ENCODE measurements around the gene MAGI2. TPM values are rescaled to one million over a fixed set of nuclear protein-coding genes. Genes with fewer than 3 reads are reported as not detected.

MAGI2 gene
- total and polyA plus RNA-seq, 2 of the 13 experiments (the other 11 are each of a cell fraction or from before 2014, with no cell fraction given): 1.5 to 3.8 TPM

- ATAC-seq (no peak), DNase-seq (ENCODE audit: low spot score) (no peak), FAIRE-seq (no peak)
- H2AFZ ChIP-seq (ENCODE audit: low read length): no peak overlapping the region
- no peaks in the 10 kb centered on the region for H3K9me3 ChIP-seq (ENCODE audit: low read length)
- no peak overlapping the region for H3K4me3 ChIP-seq (replicated peaks in 1 of 3; ENCODE audit: insufficient read depth in 1 of 3, low read depth in 2 of 3, low read length in 3 of 3)
- H3K4me2 ChIP-seq (ENCODE audit: low read depth, low read length): no peak overlapping the region
- no TSS peak for BruUV-seq (replicated peaks)
- no peaks in the 10 kb centered on the region for H3K4me1 ChIP-seq (ENCODE audit: insufficient read depth, low read length)
- no peaks in the 10 kb centered on the region for H3K79me2 ChIP-seq (ENCODE audit: insufficient read depth, low read length)
- H3K9ac ChIP-seq (ENCODE audit: insufficient read depth, low read depth, low read length): no peak overlapping the region
- H3K27ac ChIP-seq (ENCODE audit: extremely low read length, insufficient read depth, low read length): no peak overlapping the region
- WGBS (ENCODE audit: low lambda C conversion rate): 17% methylated on average over 2 of the region's 2 CpGs
- intact Hi-C loops (cut with micrococcal nuclease; ENCODE audit: unreplicated experiment): loop anchor here (10.0 kb wide), 1 partner anchor 172 kb away; no protein-coding TSS in a partner anchor
- no peaks in the 10 kb centered on the region for H4K20me1 ChIP-seq (ENCODE audit: insufficient read depth, low read length)
- TF ChIP-seq ZNF782 (CRISPR knock-in tag; IDR thresholded peaks at IDR 0.05; ENCODE audit: borderline replicate concordance): no peak
- no peak for TF ChIP-seq CREB1 (IDR thresholded peaks at IDR 0.05)
- no peak for TF ChIP-seq CREB1 (CRISPR knock-in tag; IDR thresholded peaks at IDR 0.05)
- TF ChIP-seq, protein P1, sequence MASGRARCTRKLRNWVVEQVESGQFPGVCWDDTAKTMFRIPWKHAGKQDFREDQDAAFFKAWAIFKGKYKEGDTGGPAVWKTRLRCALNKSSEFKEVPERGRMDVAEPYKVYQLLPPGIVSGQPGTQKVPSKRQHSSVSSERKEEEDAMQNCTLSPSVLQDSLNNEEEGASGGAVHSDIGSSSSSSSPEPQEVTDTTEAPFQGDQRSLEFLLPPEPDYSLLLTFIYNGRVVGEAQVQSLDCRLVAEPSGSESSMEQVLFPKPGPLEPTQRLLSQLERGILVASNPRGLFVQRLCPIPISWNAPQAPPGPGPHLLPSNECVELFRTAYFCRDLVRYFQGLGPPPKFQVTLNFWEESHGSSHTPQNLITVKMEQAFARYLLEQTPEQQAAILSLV (CRISPR knock-in tag; IDR thresholded peaks at IDR 0.05; ENCODE audit: borderline replicate concordance): no peak
- no peak for TF ChIP-seq ZC3H13 (CRISPR knock-in tag; IDR thresholded peaks at IDR 0.05)
- TF ChIP-seq ZNF619 (CRISPR knock-in tag; IDR thresholded peaks at IDR 0.05): no peak
- no peak for TF ChIP-seq KDM5B (CRISPR knock-in tag; IDR thresholded peaks at IDR 0.05; ENCODE audit: borderline replicate concordance)
- no peak for TF ChIP-seq PAF1 (CRISPR knock-in tag; IDR thresholded peaks at IDR 0.05)
- TF ChIP-seq GATA4 (IDR thresholded peaks at IDR 0.05; ENCODE audit: borderline replicate concordance, low read depth): no peak
- TF ChIP-seq ZNF441 (CRISPR knock-in tag; IDR thresholded peaks at IDR 0.05; ENCODE audit: borderline replicate concordance): no peak
- no peaks in the 10 kb centered on the region for H3K36me3 ChIP-seq (replicated peaks in 1 of 2; ENCODE audit: control insufficient read depth in 1 of 2, insufficient read depth in 2 of 2, low read length in 2 of 2)
- ChIA-PET CTCF (ENCODE audit: low intra/inter-chr PET ratio, low total read pairs) (no interaction called here), POLR2A (no interaction called here)
- in situ Hi-C loops (cut with HindIII; ENCODE audit: extremely low pct_ligation_motif_present, low pct_unique_long_range_greater_than_20kb): no loop called here
- no peaks in the 10 kb centered on the region for H3K27me3 ChIP-seq (ENCODE audit: control insufficient read depth in 1 of 2, insufficient read depth in 2 of 2, low read length in 2 of 2)
These were observed 910.5 kb downstream of the MAGI2 start for GRCh38 chr7:78542981-78543380.
